Panc1 (cell line): ENCODE data around the gene SDK1.

Experiments used
- CTCF ChIP-seq: fragments of 450-650 bp; IDR thresholded peaks from 2 replicates; pipeline ENCODE4 v1.5.1; 2017; ENCODE audit warnings: mild to moderate bottlenecking
- POLR2AphosphoS5 ChIP-seq: IDR thresholded peaks from 2 replicates; pipeline ENCODE4 v1.6.1; 2012; ENCODE audit warnings: mild to moderate bottlenecking, low read depth, low read length, moderate library complexity

GRCh38 chr7:3464900-3465622, 164.0 kb downstream of the SDK1 start:
- TF ChIP-seq CTCF (no peak), POLR2AphosphoS5 (no peak)
